HG03064 (cell line): ENCODE measurements around the gene NLN.
"Not testable (repeated sequence)": the region's sequence is repeated elsewhere in the genome, so short reads cannot be mapped to it uniquely, and the experiment has no call there.

Source experiments
- ATAC-seq: cut with Tn5 transposase; IDR thresholded peaks from one replicate; pipeline ENCODE4 v1.9.1; 2021; ENCODE audit warnings: low read depth; ENCODE audit not compliant: unreplicated experiment

The NLN gene

DNA sequence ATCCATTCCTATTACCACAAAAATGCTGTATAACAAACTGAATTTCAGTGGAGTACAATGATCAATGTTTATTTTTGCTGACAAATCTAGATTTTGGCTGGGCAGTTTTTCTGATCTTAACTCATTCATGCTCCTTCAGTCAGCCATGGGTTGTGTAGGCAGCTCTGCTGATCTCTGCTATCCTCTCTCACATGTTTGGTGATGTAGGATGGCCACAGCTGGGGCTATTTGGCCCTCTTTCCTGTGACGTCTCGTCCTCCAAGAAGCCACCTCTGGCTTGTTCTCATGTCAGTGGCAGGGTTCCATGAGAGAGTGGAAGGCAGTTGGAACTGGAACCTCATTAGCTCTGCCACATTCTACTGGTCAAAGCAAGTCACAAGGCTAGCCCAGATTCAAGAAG lies 8.9 kb downstream of the NLN start:
- no peak for ATAC-seq

DNA sequence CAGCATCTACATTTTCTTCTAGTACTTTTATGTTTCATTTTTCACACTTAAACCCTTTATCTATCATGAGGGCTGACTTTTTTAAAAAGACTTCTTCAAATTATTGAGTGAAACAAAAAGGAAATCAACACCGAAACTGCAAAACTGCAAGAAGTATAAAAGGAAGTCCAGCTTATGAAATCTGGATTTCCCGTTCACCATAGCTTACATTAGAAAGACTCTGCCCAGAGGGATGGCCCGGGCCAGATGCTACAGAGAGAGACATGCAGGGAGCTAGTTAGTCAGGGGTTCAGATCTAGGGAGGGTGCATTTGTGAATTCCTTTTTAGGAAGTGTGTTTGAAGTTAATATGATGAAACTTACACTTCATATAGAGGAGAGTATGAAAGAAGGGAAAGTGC lies 10.0 kb downstream of the NLN start:
- ATAC-seq: not testable (repeated sequence)

DNA sequence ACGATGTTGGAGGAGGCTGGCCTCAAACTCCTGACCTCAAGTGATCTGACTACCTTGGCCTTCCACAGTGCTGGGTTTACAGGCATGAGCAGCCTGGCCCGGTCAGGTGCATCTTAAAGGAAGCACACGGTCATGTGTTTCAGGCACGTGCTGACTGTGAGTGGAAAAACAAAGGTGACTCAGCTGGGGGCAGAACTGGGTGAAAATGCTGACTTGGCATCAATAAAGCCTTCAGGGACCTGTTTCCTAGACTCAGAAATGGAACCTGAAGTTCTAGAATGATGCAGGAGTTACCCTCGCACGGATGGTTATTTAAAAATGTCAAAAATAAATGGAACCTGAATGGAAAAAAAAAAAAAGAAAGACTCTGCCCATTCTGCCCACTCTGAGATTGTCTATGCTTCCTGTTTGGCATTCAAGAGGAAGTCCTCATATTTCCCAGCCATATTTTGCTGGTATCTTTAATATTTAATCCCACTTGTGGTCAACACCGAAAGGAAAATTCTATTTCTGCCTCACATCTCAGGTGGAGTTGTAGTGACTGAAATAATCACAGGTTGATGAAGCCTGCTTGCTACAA lies 12.3 kb downstream of the NLN start:
- not testable (repeated sequence) for ATAC-seq

DNA sequence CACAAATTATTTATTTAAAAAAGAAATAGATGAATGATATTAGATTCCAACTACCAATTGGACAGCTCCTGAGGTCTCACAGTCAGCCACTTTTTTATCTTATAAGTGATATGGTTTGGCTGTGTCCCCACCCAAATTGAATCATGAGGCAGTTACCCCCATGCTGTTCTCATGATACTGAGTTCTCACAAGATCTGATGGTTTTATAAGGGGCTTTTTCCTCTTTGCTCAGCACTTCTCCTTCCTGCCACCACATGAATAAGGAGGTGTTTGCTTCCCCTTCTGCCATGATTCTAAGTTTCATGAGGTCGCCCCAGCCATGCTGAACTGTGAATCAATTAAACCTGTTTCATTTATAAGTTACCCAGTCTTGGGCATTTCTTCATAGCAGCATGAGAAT lies 12.9 kb downstream of the NLN start:
- ATAC-seq: no peak

DNA sequence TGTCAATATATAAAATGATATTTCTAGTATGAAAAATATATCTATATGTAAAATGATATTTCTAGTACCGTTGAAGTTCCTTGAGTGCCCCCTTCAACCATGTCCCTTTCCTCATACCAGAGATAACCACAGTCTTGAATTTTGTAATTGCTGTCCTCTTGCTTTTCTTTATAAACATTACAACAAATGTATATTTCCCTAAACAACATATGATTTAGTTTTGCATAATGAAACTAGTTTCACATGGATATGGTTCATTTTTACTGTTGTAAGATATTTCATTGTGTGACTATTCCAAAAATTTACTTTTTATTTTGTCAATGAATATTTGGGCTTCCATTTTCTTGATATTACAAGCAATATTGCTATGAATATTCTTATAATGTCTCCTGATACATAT lies 14.0 kb downstream of the NLN start:
- ATAC-seq: no peak

DNA sequence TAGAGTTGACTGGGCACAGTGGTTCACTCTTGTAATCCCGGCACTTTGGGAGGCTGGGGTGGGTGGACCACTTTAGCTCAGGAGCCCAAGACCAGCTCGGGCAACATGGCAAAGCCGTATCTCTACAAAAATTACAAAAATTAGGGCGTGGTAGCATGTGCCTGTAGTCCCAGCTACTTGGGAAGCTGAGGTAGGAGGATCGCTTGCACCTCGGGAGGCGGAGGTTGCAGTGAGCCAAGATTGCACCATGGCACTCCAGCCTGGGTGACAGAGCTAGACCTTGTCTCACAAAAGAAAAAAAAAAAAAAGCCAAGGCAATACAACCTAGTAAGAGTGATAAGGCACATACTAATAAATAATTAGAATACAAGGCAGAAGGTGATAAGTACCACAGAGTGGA lies 15.8 kb downstream of the NLN start:
- no peak for ATAC-seq

DNA sequence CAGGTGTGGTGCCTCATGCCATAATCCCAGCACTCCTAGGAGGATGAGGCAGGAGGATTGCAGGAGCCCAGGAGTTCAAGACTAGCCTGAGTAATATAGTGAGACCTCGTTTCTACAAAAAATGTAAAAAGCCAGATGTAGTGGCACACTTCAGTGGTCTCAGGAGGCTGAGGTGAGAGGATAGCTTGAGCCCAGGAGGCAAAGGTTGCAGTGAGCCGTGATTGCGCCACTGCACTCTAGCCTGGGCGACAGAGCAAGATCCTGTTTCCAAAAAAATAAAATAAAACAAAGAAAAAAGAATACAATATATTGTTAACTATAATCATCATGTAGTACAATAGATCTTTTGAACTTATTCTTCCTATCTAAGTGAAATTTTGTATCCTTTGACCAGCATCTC lies 16.3 kb downstream of the NLN start:
- no peak for ATAC-seq

DNA sequence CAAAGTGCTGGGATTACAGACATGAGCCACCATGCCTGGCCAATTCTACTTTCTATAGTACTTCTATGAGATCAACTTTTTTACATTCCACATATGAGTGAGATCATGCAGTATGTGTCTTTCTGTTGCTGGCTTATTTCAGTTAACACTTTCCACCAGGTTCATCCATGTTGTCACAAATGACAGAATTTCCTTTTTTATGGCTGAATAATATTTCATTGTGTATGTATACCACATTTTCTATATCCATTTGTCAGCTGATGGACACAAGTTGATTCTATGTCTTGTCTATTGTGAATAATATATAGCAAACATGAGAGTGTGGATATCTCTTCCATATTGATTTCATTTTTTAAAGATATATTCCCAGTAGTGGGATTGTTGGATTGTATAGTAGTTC lies 17.2 kb downstream of the NLN start:
- no peak for ATAC-seq

DNA sequence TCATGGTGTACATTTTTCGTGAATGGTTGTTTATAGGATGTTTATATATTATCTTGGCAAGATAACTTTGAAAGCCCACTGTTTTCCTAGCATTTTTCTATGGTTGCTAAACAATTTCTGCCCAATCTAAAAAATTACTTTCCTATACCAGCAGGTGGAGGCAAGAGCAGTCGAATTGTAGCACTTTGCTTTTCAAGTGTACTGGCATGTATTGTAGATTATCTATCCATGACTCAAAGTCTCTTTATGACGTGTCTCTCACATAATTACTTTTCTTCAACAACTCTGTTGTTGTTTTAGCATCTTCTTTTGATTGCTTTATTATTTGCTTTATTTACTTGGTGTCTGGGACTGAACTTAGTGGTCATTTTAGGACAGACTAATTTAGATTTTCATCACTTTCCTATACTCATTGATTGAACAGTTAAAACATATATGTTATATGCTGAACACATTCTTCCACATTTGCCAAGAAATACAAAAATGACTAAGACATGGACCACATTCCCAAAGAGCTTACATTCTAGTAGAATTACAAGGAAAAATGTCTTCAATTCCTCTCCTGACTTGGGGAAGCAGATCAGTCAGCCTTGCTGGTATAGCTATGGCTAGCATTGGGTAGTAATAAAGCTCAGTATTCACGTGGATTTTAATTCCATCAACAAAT lies 20.7 kb downstream of the NLN start:
- peak; percentile 88 for ATAC-seq

DNA sequence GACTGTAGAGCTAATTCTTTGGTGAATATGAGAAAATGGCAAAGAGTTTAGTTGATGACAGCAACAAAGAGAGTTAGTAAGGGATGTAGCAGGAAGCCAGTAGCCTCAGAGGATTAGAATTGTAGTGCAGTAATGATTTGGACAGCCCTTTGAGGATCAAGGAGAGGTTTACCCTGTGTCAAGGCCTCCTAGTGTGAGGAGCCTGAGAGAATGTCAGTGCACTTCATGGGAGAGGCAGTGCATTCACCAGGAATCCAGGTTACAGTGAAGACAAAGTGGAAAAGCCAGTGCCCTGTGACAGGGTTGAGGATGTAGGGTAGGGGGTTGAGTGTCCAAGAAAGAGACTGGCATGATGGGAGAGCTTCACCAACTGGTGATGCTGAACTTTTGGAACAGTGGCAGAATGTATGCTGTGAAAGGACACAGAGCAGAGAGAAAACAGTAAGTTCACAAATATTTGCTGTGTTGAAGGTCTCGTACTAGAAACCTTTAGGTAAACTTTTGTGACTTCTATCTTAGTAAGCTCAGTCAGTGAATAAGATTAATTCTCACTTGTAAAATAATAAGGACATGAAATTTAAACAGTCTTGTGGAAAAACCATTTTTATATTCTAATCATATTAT lies 27.3 kb downstream of the NLN start:
- no peak for ATAC-seq

DNA sequence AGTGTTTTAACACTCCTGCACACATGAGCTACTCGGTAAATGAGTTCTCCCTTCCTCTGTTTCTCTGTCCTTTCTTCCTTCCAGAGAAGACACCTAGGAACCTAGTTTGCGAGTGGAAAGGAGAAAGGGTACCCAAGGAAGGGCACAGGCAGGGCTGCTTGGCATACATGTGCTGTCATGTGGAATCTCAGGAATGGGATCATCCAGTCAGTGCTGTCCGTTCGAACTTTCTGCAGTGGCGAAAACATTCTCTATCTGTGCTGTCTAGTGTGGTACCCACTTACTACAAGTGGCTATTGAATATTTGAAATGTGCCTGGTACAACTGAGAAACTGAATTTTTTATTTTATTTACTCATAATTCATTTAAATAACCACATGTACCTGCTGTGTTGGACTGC lies 28.0 kb downstream of the NLN start:
- ATAC-seq: no peak

DNA sequence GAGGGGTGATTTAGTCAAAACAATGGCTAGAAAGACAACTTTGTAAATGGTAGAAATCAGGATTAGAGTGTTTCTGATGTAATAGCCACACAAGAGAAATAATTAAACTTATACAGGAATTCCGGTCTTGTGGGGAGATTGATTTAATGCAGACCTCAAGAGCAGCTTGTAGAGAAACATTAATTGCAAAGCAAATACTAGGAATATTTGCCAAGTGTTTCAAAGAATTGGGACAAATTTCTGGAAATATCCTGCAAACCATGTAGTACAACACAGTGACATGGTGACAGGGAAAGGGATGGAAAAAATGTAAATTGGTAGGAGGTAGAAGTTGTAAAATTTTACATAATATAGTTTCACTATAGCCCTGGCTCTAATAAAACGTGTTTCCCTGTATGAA lies 28.9 kb downstream of the NLN start:
- no peak for ATAC-seq

DNA sequence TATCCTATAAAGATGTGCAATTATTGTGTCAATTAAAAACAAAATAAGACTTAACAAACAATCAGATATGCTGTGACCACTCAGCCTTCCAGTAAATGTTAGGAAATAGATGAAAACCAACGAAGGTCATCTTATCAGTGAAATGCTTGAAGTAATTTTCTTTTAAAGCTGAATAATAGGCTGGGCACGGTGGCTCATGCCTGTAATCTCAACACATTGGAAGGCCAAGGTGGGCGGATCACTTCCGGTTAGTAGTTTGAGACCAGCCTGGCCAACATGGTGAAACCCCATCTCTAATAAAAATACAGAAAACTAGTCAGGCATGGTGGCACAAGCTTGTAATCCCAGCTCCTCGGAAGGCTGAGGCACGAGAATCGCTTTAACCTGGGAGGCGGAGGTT lies 31.2 kb downstream of the NLN start:
- ATAC-seq: no peak

DNA sequence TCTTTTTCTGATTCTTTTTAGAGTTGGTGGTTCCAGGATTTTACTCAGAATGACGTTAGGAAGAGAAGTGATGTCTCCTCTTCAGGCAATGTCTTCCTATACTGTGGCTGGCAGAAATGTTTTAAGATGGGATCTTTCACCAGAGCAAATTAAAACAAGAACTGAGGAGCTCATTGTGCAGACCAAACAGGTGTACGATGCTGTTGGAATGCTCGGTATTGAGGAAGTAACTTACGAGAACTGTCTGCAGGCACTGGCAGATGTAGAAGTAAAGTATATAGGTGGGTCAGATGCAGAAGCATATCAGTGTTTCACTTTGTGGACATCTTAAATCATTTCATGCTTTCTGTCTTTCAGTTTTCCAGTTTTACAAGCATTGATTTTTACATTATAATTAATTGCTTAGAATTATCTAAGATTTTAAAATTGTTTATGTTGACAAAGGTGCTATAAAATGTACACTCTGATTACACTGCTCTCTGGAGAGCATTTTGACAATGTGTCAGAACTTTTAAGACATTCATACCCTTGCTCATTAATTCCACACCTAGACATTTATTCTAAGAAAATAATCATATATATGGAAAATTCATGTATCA lies 36.6 kb downstream of the NLN start:
- no peak for ATAC-seq

DNA sequence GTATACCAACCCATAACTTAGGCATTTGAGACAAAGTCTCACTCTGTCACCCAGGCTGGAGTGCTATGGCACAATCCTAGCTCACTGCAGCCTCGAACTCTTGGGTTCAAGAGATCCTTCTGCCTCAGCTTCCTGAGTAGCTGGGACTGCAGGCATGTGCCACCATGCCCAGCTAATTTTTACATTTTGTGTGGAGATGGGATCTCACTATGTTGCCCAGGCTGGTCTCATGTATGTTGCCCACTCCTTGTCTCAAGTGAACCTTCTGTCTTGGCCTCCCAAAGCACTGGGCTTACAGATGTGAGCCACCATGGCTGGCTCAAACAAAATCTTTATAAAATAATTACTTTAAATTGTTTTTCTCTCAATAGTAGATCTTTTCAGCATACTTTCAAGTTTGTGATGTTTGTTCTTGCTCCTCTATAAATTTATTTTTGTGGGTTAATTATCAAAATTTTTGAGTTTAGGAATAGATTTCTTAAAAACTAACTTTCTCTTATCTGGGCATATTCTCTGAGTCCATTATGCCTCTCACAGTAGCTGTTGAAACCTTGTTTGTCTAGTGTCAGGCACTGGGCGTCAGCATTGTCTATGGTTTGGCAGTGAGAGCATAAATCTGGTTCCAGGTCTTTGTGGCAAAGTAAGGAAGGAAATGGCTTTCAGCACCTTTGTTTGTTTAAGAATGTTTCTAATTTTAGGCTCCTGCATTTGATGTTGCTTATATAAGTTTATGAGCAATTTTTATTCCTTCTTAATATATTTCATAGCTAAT lies 38.7 kb downstream of the NLN start:
- ATAC-seq: no peak

DNA sequence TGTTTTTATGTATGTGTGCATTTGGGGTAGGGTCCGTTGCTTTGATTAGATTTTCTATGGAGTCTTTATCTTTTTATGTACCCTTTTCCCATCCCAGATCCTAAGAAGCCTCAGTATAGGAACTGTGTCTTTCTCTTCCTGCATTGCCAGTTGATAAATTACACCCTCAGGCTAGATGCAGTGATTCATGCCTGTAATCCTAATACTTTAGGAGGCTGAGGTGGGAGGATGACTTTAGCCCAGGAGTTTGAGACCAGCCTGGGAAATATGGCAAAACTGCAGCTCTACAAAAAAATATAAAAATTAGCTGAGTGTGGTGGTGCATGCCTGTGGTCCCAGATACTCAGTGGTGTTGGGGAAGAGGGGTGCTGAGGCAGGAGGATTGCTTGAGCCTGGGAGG lies 40.2 kb downstream of the NLN start:
- no peak for ATAC-seq

DNA sequence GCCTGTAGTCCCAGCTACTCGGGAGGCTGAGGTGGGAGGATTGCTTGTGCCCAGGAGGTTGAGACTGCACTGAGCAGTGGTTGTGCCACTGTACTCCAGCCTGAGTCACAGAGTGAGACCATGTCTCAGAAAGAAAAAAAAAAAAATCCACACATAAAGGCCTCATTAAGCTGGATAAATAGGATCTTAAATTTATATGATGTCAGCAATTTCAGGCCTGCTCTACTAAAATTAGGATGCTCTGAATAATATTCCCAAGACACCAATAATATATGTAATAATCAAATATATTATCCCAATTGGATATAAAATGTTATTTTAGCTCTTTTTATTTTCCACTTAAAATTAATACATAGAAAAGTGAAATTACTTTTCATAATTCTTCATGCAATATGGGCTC lies 43.6 kb downstream of the NLN start:
- no peak for ATAC-seq

DNA sequence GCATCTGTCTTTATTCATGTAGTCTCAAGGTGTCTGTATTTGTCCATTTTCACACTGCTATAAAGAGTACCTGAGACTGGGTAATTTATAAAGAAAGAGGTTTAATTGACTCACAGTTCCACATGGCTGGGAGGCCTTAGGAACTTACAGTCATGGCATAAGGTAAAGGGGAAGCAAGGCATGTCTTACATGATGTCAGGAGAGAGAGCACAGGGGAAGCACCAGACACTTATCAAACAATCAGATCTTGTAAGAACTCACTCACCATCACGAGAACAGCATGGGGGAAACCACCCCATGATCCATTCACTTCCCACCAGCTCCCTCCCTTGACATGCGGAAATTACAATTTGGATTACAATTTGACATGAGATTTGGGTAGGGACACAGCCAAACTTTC lies 44.2 kb downstream of the NLN start:
- no peak for ATAC-seq

DNA sequence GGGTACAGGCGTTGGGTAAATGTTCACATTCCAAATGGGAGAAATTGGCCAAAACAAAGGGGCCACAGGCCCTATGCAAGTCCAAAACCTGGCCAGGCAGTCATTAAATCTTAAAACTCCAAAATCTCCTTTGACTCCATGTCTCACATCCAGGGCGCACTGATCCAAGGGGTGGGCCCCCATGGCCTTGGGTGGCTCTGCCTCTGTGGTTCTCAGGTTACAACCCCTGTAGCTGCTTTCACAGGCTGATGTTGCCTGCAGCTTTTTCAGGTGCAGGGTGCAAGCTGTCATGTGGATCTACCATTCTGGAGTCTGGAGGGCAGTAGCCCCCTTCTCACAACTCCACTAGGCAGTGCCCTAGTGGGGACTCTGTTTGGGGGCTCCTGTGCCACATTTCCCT lies 44.8 kb downstream of the NLN start:
- no peak for ATAC-seq

DNA sequence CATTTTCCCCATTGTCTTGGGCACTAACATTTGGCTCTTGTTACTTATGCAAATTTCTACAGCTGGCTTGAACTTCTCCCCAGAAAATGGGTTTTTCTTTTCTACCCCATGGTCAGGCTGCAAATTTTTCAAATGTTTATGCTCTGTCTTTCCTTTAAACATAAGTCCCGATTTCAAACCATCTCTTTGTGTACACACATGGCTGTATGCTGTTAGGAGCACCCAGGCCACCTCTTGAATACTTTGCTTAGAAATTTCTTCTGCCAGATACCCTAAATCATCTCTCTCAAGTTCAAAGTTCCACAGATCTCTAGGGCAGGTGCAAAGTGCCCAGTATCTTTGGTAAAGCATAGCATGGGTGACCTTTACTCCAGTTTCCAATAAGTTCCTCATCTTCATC lies 45.6 kb downstream of the NLN start:
- ATAC-seq: no peak

DNA sequence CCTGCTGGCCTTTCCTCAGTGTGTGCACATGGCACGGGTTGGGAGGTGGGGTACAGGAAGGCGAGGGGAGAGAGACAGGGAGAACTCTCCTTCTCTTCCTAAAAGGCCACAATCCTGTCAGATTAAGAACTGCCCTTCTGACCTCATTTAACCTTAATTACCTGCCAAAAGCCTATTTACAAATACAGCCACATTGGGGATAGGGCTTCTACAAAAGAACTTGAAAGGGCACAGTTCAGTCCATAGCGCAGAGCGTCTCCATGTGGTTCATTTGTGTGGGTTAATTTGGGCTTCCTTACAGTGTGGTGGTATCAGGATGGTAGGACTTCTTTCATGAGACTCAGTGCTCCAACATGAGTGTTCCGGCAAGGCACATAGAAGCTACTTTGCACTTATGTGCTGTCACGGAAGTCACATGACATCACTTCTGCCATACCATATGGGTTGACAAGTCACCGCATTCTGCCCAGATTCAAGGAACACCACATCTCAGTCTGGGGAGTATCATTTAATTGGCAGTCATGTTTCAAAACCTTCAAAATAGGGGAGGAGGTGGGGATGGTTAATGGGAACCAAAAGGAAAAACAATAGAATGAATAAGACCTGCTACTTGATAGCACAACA lies 46.8 kb downstream of the NLN start:
- no peak for ATAC-seq
